A549 (cell line): ENCODE results near the gene ABCB11. TPM values are rescaled to one million over a fixed set of nuclear protein-coding genes. Genes with fewer than 3 reads are reported as not detected.

Source experiments
- ATAC-seq, 2 experiments: fragments of 200-7000 bp in 1 of 2; fragments of >200 bp in 1 of 2; cut with Nextera tagmentation in 1 of 2; cut with Tn5 transposase in 1 of 2; 3 replicates each; pipeline versions ENCODE4 v1.8.0 to v1.9.1; 2018 to 2020; ENCODE audit warnings: mild to moderate bottlenecking in 1 of 2, moderate library complexity in 1 of 2
- CTCF ChIA-PET: fragments of 300-600 bp; sonication (Branson Sonifier 250); formaldehyde crosslinking; extraction: SDS; loops from one replicate; lab custom pipeline; 2021; ENCODE audit warnings: antibody characterized with exemption, inconsistent platforms; lab: Yijun Ruan, JAX
- POLR2A ChIA-PET: fragments of 350-600 bp; formaldehyde crosslinking; extraction: SDS; loops from one replicate; lab custom pipeline; 2021; ENCODE audit warnings: antibody characterized with exemption, inconsistent platforms; lab: Yijun Ruan, JAX
- DNase-seq, 2 experiments: peaks; one replicate each; pipeline versions ENCODE4 v3.0.0 to v3.0.0-alpha.2; 2011 to 2016; ENCODE audit warnings: low read depth in 1 of 2, low spot score in 1 of 2
- FAIRE-seq: peaks from 2 replicates; lab custom pipeline; 2011; peaks lifted over from hg19 to GRCh38; lab: Jason Lieb, UNC
- H3K27ac ChIP-seq, 2 experiments: fragments of >200 bp; sonication (Bioruptor Twin); formaldehyde crosslinking; 3 replicates each; pipeline ENCODE4 v1.5.1; 2016 to 2017
- H3K4me1 ChIP-seq: fragments of >200 bp; sonication (Bioruptor Twin); formaldehyde crosslinking; 3 replicates; pipeline ENCODE4 v1.6.1; 2016
- H3K4me2 ChIP-seq: fragments of >200 bp; sonication (Bioruptor Twin); formaldehyde crosslinking; 3 replicates; pipeline ENCODE4 v1.6.1; 2016
- H3K4me3 ChIP-seq: fragments of >200 bp; sonication (Bioruptor Twin); formaldehyde crosslinking; 3 replicates; pipeline ENCODE4 v1.5.1; 2016
- H3K9me3 ChIP-seq: fragments of >200 bp; sonication (Bioruptor Twin); formaldehyde crosslinking; 3 replicates; pipeline ENCODE4 v1.6.1; 2016
- BHLHE40 ChIP-seq: IDR thresholded peaks from 2 replicates; pipeline ENCODE4 v1.6.1; 2012; ENCODE audit warnings: low read depth, low read length, inconsistent platforms
- CHD2 ChIP-seq: fragments of 150-350 bp; IDR thresholded peaks from 2 replicates; pipeline ENCODE4 v1.6.1; 2014; ENCODE audit warnings: low read length; ENCODE audit not compliant: partially characterized antibody
- CHD4 ChIP-seq: fragments of 200-600 bp; sonication (generic); IDR thresholded peaks from 2 replicates; pipeline ENCODE4 v1.6.1; 2016; ENCODE audit warnings: antibody characterized with exemption, mild to moderate bottlenecking, borderline replicate concordance
- EHMT2 ChIP-seq: fragments of 200-600 bp; sonication (generic); IDR thresholded peaks from 2 replicates; pipeline ENCODE4 v1.6.1; 2016; ENCODE audit warnings: antibody characterized with exemption, low read depth, mild to moderate bottlenecking, moderate library complexity
- HEYL ChIP-seq: fragments of 250-450 bp; sonication (Bioruptor Pico); IDR thresholded peaks from 2 replicates; pipeline ENCODE4 v1.8.0; 2021; ENCODE audit warnings: mild to moderate bottlenecking, moderate library complexity
- HOXB5 ChIP-seq: fragments of 250-450 bp; sonication (Bioruptor Pico); IDR thresholded peaks from 2 replicates; pipeline ENCODE4 v1.5.0; 2020; ENCODE audit warnings: mild to moderate bottlenecking, moderate library complexity
- KDM1A ChIP-seq: fragments of 200-600 bp; sonication (generic); IDR thresholded peaks from 2 replicates; pipeline ENCODE4 v1.6.1; 2016; ENCODE audit warnings: low read depth, mild to moderate bottlenecking
- MAFK ChIP-seq: fragments of 450-650 bp; IDR thresholded peaks from 2 replicates; pipeline ENCODE4 v1.6.1; 2014; ENCODE audit not compliant: partially characterized antibody
- MAZ ChIP-seq: fragments of 150-350 bp; IDR thresholded peaks from 2 replicates; pipeline ENCODE4 v1.6.1; 2014; ENCODE audit warnings: antibody characterized with exemption, low read depth, low read length, borderline replicate concordance
- PHF8 ChIP-seq: fragments of 200-600 bp; sonication (generic); IDR thresholded peaks from 2 replicates; pipeline ENCODE4 v1.6.1; 2016; ENCODE audit warnings: low read depth, mild to moderate bottlenecking, antibody characterized with exemption, moderate library complexity, borderline replicate concordance
- POLR2A ChIP-seq: IDR thresholded peaks from 2 replicates; pipeline ENCODE4 v1.6.1; 2012; ENCODE audit warnings: mild to moderate bottlenecking, low read length
- ZNF302 ChIP-seq: fragments of 250-450 bp; sonication (Bioruptor Pico); IDR thresholded peaks from 2 replicates; pipeline ENCODE4 v1.9.0; 2021; ENCODE audit warnings: inconsistent platforms, mild to moderate bottlenecking, moderate library complexity
- WGBS: methylation state at CpG from one replicate; pipeline ENCODE4 v1.1.6; 2017; ENCODE audit errors: missing lambda C conversion rate; 5-methylcytosine and 5-hydroxymethylcytosine counted together
- polyA plus RNA-seq, 4 experiments: library from polyadenylated mRNA; depleted of rRNA in 3 of 4; stranded (reverse); fragments of >200 nt; fragmentation: RNase III in 1 of 4; extraction: RNeasy Plus Mini Kit Qiagen cat#74134 plus additional on column Dnase treatment in 1 of 4; gene quantifications; 2 replicates in 3 of 4; 3 replicates in 1 of 4; pipeline ENCODE4 v1.2.3, GENCODE V29; 2011 to 2017
- TF ChIP-seq, protein P1 (sequence below): fragments of >200 bp; sonication (Bioruptor Twin); formaldehyde crosslinking; IDR thresholded peaks from 2 replicates; pipeline ENCODE4 v1.6.1; 2016
- TF ChIP-seq, protein P2 (sequence below): IDR thresholded peaks from 2 replicates; pipeline ENCODE4 v1.6.1; 2012; ENCODE audit warnings: low read depth, borderline replicate concordance
- TF ChIP-seq, protein P3 (sequence below): fragments of 250-450 bp; sonication (Bioruptor Pico); IDR thresholded peaks from 2 replicates; pipeline ENCODE4 v1.5.0; 2021; ENCODE audit warnings: mild to moderate bottlenecking, moderate library complexity, borderline replicate concordance
- TF ChIP-seq, protein P4 (sequence below): fragments of >200 bp; sonication (Bioruptor Twin); formaldehyde crosslinking; IDR thresholded peaks from 3 replicates; pipeline ENCODE4 v1.6.1; 2016

The ABCB11 gene
- polyA plus RNA-seq, 2 of the 4 experiments (the other 2 are of a cell fraction) = not detected

DNA sequence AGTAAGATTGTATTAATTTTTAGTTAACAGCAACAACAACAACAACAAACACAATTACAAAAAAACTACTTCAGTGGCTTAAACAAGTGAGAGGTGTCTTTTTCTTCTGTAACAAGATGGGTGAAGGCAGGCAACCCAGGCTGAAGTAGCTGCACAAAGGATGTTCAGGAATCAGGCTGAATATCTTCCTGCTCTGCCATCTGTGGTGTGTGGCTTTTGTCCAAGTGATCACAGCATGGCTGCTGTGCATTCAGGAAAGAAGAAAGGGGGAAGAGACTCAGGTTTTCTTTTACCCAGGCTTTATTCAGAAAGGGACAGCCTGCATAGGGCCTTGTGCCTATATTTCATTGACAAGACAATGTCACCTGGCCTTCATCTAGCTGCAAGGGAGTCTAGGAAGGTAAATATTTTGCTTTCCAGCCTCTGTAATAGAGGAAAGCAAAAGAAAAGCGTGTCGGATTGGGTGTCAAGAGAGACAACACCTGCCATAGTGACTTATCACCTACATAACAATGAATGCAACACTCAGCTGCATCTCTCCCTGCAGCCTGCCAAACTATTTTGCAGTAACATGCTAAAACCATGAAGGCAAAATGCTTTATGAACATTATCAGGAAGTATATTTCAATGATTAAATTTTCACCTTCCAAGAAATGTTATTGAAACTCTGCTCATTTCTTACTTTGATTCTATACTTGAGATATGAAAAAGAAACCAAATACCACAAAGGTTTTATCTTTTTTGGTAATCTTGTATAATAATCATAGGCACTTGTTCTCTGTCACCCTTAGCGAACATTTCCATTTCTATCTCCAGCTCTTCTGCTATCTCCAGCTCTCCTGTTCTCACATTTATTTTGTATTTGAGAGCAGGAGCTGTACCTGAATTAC, 115.4 kb downstream of the ABCB11 start (continued):
- TF ChIP-seq MAZ = no peak

DNA sequence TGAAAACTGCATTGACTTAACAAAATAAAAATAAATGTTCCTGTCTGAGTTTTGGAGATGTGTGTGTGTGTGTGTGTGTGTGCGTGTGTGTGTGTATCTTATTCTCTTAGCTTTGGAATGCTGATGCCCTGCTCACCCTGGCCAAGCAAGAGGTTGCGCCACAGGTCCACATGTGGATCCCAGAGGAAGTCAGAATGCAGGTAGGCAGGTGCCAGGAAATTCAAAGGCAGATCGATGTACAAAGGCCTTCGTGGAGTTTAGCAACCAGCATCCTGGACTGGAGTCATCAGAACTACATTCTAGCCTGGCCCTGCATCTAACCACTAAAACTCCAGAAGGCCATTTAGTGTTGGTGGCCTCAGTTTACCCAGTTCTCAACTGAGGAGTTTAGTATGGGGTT, 117.6 kb downstream of the ABCB11 start:
- 87% methylated on average over 4 of the region's 4 CpGs for WGBS
- CTCF ChIA-PET = interaction anchor here (1.1 to 1.9 kb wide), 2 partner anchors 18 to 567 kb away, joined by 3 to 6 read pairs; no protein-coding TSS in a partner anchor
- POLR2A ChIA-PET = no interaction called here
- H3K4me3 ChIP-seq = no peak overlapping the region
- peaks cover 12% of the 10 kb centered on the region; the same call in 2 of the 3 replicates for H3K9me3 ChIP-seq
- TF ChIP-seq BHLHE40 (no peak), KDM1A (no peak), POLR2A (no peak), PHF8 (no peak), MAFK (no peak), HOXB5 (no peak)
- TF ChIP-seq, protein P1, sequence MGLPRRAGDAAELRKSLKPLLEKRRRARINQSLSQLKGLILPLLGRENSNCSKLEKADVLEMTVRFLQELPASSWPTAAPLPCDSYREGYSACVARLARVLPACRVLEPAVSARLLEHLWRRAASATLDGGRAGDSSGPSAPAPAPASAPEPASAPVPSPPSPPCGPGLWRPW = no peak
- TF ChIP-seq, protein P2, sequence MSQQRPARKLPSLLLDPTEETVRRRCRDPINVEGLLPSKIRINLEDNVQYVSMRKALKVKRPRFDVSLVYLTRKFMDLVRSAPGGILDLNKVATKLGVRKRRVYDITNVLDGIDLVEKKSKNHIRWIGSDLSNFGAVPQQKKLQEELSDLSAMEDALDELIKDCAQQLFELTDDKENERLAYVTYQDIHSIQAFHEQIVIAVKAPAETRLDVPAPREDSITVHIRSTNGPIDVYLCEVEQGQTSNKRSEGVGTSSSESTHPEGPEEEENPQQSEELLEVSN = no peak
- TF ChIP-seq, protein P3, sequence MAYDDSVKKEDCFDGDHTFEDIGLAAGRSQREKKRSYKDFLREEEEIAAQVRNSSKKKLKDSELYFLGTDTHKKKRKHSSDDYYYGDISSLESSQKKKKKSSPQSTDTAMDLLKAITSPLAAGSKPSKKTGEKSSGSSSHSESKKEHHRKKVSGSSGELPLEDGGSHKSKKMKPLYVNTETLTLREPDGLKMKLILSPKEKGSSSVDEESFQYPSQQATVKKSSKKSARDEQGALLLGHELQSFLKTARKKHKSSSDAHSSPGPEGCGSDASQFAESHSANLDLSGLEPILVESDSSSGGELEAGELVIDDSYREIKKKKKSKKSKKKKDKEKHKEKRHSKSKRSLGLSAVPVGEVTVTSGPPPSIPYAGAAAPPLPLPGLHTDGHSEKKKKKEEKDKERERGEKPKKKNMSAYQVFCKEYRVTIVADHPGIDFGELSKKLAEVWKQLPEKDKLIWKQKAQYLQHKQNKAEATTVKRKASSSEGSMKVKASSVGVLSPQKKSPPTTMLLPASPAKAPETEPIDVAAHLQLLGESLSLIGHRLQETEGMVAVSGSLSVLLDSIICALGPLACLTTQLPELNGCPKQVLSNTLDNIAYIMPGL (CRISPR knock-in tag) = no peak
- TF ChIP-seq, protein P4, sequence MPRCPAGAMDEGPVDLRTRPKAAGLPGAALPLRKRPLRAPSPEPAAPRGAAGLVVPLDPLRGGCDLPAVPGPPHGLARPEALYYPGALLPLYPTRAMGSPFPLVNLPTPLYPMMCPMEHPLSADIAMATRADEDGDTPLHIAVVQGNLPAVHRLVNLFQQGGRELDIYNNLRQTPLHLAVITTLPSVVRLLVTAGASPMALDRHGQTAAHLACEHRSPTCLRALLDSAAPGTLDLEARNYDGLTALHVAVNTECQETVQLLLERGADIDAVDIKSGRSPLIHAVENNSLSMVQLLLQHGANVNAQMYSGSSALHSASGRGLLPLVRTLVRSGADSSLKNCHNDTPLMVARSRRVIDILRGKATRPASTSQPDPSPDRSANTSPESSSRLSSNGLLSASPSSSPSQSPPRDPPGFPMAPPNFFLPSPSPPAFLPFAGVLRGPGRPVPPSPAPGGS = no peak
- FAIRE-seq (no peak), ATAC-seq (no peak), DNase-seq (no peak)
- H3K27ac ChIP-seq = no peak overlapping the region
- no peaks in the 10 kb centered on the region for H3K4me1 ChIP-seq
- no peak overlapping the region for H3K4me2 ChIP-seq

DNA sequence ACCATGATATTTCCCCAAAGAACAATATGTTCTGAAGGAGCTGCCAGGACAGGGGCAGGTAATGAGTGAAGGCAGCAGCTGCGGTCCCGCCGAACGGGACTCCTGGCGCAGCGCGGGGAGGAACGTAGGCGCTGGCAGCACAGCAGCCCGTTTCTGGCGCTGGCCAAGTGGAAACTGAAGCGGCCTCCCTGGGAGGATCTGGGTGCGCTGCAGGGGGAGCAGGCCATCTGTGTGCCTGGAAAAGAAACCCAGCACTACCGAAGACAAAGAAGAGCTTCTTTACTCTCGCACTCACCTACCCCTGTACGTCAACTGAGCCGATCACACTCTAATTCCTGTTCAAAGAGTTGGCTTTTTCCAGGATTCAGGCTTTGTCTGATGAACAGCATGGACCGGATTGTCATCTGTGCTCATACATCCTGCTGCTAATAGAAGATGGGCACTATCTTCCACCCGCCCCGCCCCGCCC, 118.2 kb downstream of the ABCB11 start:
- Histone ChIP-seq H3K9me3 (peaks cover 12% of the 10 kb centered on the region; the same call in 2 of the 3 replicates), H3K4me3 (no peak overlapping the region), H3K4me2 (no peak overlapping the region), H3K4me1 (no peaks in the 10 kb centered on the region), H3K27ac (no peak overlapping the region)
- no peak for TF ChIP-seq CHD4
- no peak for TF ChIP-seq EHMT2
- TF ChIP-seq HEYL (CRISPR knock-in tag) = no peak
- TF ChIP-seq, protein P1 = no peak
- TF ChIP-seq CHD2 = no peak
- no peak for TF ChIP-seq ZNF302
- FAIRE-seq (no peak), ATAC-seq (no peak), DNase-seq (no peak)
- 84% methylated on average over 18 of the region's 21 CpGs for WGBS
- ChIA-PET POLR2A (no interaction called here), CTCF (interaction anchor here (1.9 kb wide), 1 partner anchor 566 kb away, joined by 6 read pairs; no protein-coding TSS in a partner anchor)
